ENCODE results near the gene SLAIN1. TPM values are rescaled to one million over a fixed set of nuclear protein-coding genes. Genes with fewer than 3 reads are reported as not detected.

The SLAIN1 gene
- polyA plus RNA-seq, 1 donor: 9.0 TPM

GRCh38 chr13:77714119-77714755 lies 16.8 kb downstream of the SLAIN1 start:
- 90% methylated on average over 1 of the region's 3 CpGs for WGBS (ENCODE audit: insufficient coverage, low lambda C conversion rate)
- Histone ChIP-seq H3K36me3 (ENCODE audit: control insufficient read depth, insufficient read depth, low read length) (no peaks in the 10 kb centered on the region), H3K4me3 (ENCODE audit: low read length) (no peak overlapping the region), H3K4me1 (ENCODE audit: control insufficient read depth, insufficient read depth, low read length) (no peaks in the 10 kb centered on the region), H3K27ac (ENCODE audit: low read length) (no peak overlapping the region), H3K27me3 (ENCODE audit: control insufficient read depth, insufficient read depth, low read length) (no peaks in the 10 kb centered on the region), H3K9me3 (ENCODE audit: control insufficient read depth, low read depth, low read length) (peaks cover 5% of the 10 kb centered on the region)
- DNase-seq: no peak

- Histone ChIP-seq H3K27me3 (ENCODE audit: control insufficient read depth, insufficient read depth, low read length) (no peaks in the 10 kb centered on the region), H3K4me1 (ENCODE audit: control insufficient read depth, insufficient read depth, low read length) (no peaks in the 10 kb centered on the region), H3K36me3 (ENCODE audit: control insufficient read depth, insufficient read depth, low read length) (no peaks in the 10 kb centered on the region), H3K9me3 (ENCODE audit: control insufficient read depth, low read depth, low read length) (no peaks in the 10 kb centered on the region), H3K27ac (ENCODE audit: low read length) (no peak overlapping the region), H3K4me3 (ENCODE audit: low read length) (no peak overlapping the region)
- WGBS (ENCODE audit: insufficient coverage, low lambda C conversion rate): 100% methylated on average over 1 of the region's 1 CpG
- no peak for DNase-seq
Measured at GRCh38 chr13:77715233-77715891, 17.9 kb downstream of the SLAIN1 start.

- no peak overlapping the region for H3K27ac ChIP-seq (ENCODE audit: low read length)
- no peaks in the 10 kb centered on the region for H3K4me1 ChIP-seq (ENCODE audit: control insufficient read depth, insufficient read depth, low read length)
- DNase-seq: no peak
- no peaks in the 10 kb centered on the region for H3K36me3 ChIP-seq (ENCODE audit: control insufficient read depth, insufficient read depth, low read length)
- no peaks in the 10 kb centered on the region for H3K9me3 ChIP-seq (ENCODE audit: control insufficient read depth, low read depth, low read length)
- WGBS (ENCODE audit: insufficient coverage, low lambda C conversion rate): no CpG with 5 or more reads among the region's 2 CpGs
- H3K4me3 ChIP-seq (ENCODE audit: low read length): no peak overlapping the region
- no peaks in the 10 kb centered on the region for H3K27me3 ChIP-seq (ENCODE audit: control insufficient read depth, insufficient read depth, low read length)
Measured at GRCh38 chr13:77716692-77717091, 19.2 kb downstream of the SLAIN1 start.

GRCh38 chr13:77717508-77717907 lies 20.0 kb downstream of the SLAIN1 start:
- DNase-seq: no peak
- Histone ChIP-seq H3K9me3 (ENCODE audit: control insufficient read depth, low read depth, low read length) (no peaks in the 10 kb centered on the region), H3K27ac (ENCODE audit: low read length) (no peak overlapping the region), H3K36me3 (ENCODE audit: control insufficient read depth, insufficient read depth, low read length) (no peaks in the 10 kb centered on the region), H3K27me3 (ENCODE audit: control insufficient read depth, insufficient read depth, low read length) (no peaks in the 10 kb centered on the region), H3K4me3 (ENCODE audit: low read length) (no peak overlapping the region), H3K4me1 (ENCODE audit: control insufficient read depth, insufficient read depth, low read length) (no peaks in the 10 kb centered on the region)
- WGBS (ENCODE audit: insufficient coverage, low lambda C conversion rate): 100% methylated on average over 1 of the region's 4 CpGs

- DNase-seq: no peak
- H3K4me1 ChIP-seq (ENCODE audit: control insufficient read depth, insufficient read depth, low read length): no peaks in the 10 kb centered on the region
- no peak overlapping the region for H3K4me3 ChIP-seq (ENCODE audit: low read length)
- H3K27me3 ChIP-seq (ENCODE audit: control insufficient read depth, insufficient read depth, low read length): no peaks in the 10 kb centered on the region
- H3K27ac ChIP-seq (ENCODE audit: low read length): no peak overlapping the region
- H3K36me3 ChIP-seq (ENCODE audit: control insufficient read depth, insufficient read depth, low read length): no peaks in the 10 kb centered on the region
- H3K9me3 ChIP-seq (ENCODE audit: control insufficient read depth, low read depth, low read length): no peaks in the 10 kb centered on the region
Measured at GRCh38 chr13:77719128-77719527, 21.6 kb downstream of the SLAIN1 start.

GRCh38 chr13:77720988-77721387 lies 23.5 kb downstream of the SLAIN1 start:
- Histone ChIP-seq H3K4me3 (ENCODE audit: low read length) (no peak overlapping the region), H3K4me1 (ENCODE audit: control insufficient read depth, insufficient read depth, low read length) (no peaks in the 10 kb centered on the region), H3K9me3 (ENCODE audit: control insufficient read depth, low read depth, low read length) (no peaks in the 10 kb centered on the region), H3K36me3 (ENCODE audit: control insufficient read depth, insufficient read depth, low read length) (no peaks in the 10 kb centered on the region), H3K27ac (ENCODE audit: low read length) (no peak overlapping the region), H3K27me3 (ENCODE audit: control insufficient read depth, insufficient read depth, low read length) (no peaks in the 10 kb centered on the region)
- no CpG with 5 or more reads among the region's 5 CpGs for WGBS (ENCODE audit: insufficient coverage, low lambda C conversion rate)
- no peak for DNase-seq

- 100% methylated on average over 3 of the region's 6 CpGs for WGBS (ENCODE audit: insufficient coverage, low lambda C conversion rate)
- Histone ChIP-seq H3K27me3 (ENCODE audit: control insufficient read depth, insufficient read depth, low read length) (no peaks in the 10 kb centered on the region), H3K9me3 (ENCODE audit: control insufficient read depth, low read depth, low read length) (no peaks in the 10 kb centered on the region), H3K27ac (ENCODE audit: low read length) (no peak overlapping the region), H3K36me3 (ENCODE audit: control insufficient read depth, insufficient read depth, low read length) (no peaks in the 10 kb centered on the region), H3K4me1 (ENCODE audit: control insufficient read depth, insufficient read depth, low read length) (no peaks in the 10 kb centered on the region), H3K4me3 (ENCODE audit: low read length) (no peak overlapping the region)
- DNase-seq: no peak
Measured at GRCh38 chr13:77724092-77724491, 26.6 kb downstream of the SLAIN1 start.

GRCh38 chr13:77725071-77725470 lies 27.6 kb downstream of the SLAIN1 start:
- no peaks in the 10 kb centered on the region for H3K4me1 ChIP-seq (ENCODE audit: control insufficient read depth, insufficient read depth, low read length)
- DNase-seq: no peak
- H3K36me3 ChIP-seq (ENCODE audit: control insufficient read depth, insufficient read depth, low read length): no peaks in the 10 kb centered on the region
- no peaks in the 10 kb centered on the region for H3K27me3 ChIP-seq (ENCODE audit: control insufficient read depth, insufficient read depth, low read length)
- no peaks in the 10 kb centered on the region for H3K9me3 ChIP-seq (ENCODE audit: control insufficient read depth, low read depth, low read length)
- no peak overlapping the region for H3K27ac ChIP-seq (ENCODE audit: low read length)
- H3K4me3 ChIP-seq (ENCODE audit: low read length): no peak overlapping the region
- WGBS (ENCODE audit: insufficient coverage, low lambda C conversion rate): 60% methylated on average over 1 of the region's 1 CpG

- Histone ChIP-seq H3K9me3 (ENCODE audit: control insufficient read depth, low read depth, low read length) (no peaks in the 10 kb centered on the region), H3K4me1 (ENCODE audit: control insufficient read depth, insufficient read depth, low read length) (no peaks in the 10 kb centered on the region), H3K4me3 (ENCODE audit: low read length) (no peak overlapping the region), H3K36me3 (ENCODE audit: control insufficient read depth, insufficient read depth, low read length) (no peaks in the 10 kb centered on the region), H3K27ac (ENCODE audit: low read length) (no peak overlapping the region), H3K27me3 (ENCODE audit: control insufficient read depth, insufficient read depth, low read length) (no peaks in the 10 kb centered on the region)
- 100% methylated on average over 2 of the region's 5 CpGs for WGBS (ENCODE audit: insufficient coverage, low lambda C conversion rate)
- DNase-seq: no peak
Measured at GRCh38 chr13:77728265-77729125, 31.0 kb downstream of the SLAIN1 start.

GRCh38 chr13:77729502-77730221 lies 32.2 kb downstream of the SLAIN1 start:
- Histone ChIP-seq H3K4me3 (ENCODE audit: low read length) (no peak overlapping the region), H3K9me3 (ENCODE audit: control insufficient read depth, low read depth, low read length) (no peaks in the 10 kb centered on the region), H3K4me1 (ENCODE audit: control insufficient read depth, insufficient read depth, low read length) (no peaks in the 10 kb centered on the region), H3K36me3 (ENCODE audit: control insufficient read depth, insufficient read depth, low read length) (no peaks in the 10 kb centered on the region), H3K27ac (ENCODE audit: low read length) (no peak overlapping the region), H3K27me3 (ENCODE audit: control insufficient read depth, insufficient read depth, low read length) (no peaks in the 10 kb centered on the region)
- DNase-seq: no peak
- 100% methylated on average over 2 of the region's 8 CpGs for WGBS (ENCODE audit: insufficient coverage, low lambda C conversion rate)

Data from large intestine (tissue), 3 donors.